Measurements from ENCODE around the gene MBD6. TPM values are rescaled to one million over a fixed set of nuclear protein-coding genes. Genes with fewer than 3 reads are reported as not detected.

The MBD6 gene
- total and polyA plus RNA-seq, 2 of the 4 experiments (the other 2 are of a cell fraction), result 0.90 to 9.3 TPM

DNA sequence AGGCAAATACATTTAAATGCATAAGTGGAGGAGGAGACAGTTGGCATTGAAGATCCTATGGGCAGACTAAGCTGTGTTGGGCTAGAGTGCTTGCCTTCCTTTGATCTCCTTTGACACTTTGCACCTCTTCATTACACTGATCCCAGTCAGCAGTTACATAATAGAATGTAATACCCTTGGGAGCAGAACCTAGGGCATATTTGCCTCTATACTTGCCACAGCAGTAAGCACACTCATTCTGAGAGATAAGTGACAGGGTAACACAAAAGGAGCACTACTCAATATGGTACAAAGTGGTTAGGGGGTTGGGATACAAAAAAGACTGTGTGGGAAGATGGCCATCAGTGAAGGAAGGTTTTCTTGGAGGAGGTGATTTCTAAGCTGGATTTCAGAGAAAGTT is 25.8 kb upstream of the MBD6 start:
- CTCF ChIA-PET, result no interaction called here
- POLR2A ChIA-PET (ENCODE audit: unreplicated experiment), result no interaction called here
- ATAC-seq (ENCODE audit: low read depth) (no peak), DNase-seq (no peak)
- H3K4me3 ChIP-seq (ENCODE audit: insufficient read depth, low read depth, low read length), result no peak overlapping the region
- no TSS peak for BruUV-seq (replicated peaks)
- H2BK120ac ChIP-seq (ENCODE audit: low read depth, low read length), result no peak overlapping the region
- peaks cover 43 to 47% of the 10 kb centered on the region in 2 experiments for H3K79me1 ChIP-seq (ENCODE audit: low read depth in 1 of 2, low read length in 2 of 2)
- no peak overlapping the region for H2BK15ac ChIP-seq (ENCODE audit: low read depth, low read length)
- no peak overlapping the region for H2AFZ ChIP-seq (replicated peaks; ENCODE audit: low read length, poor library complexity)
- peak overlapping the region in 1 of 2 experiments; percentile 55; a peak in 1 of 4 replicates for H4K8ac ChIP-seq (ENCODE audit: low read depth in 2 of 2, low read length in 2 of 2)
- H4K20me1 ChIP-seq (ENCODE audit: insufficient read depth, low read length), result peaks cover 28% of the 10 kb centered on the region; the same call in 1 of the 2 replicates
- no peak overlapping the region for H3K56ac ChIP-seq (ENCODE audit: extremely low read depth, insufficient read depth, low read length)
- H2BK20ac ChIP-seq (ENCODE audit: low read depth, low read length), result no peak overlapping the region
- no peak for TF ChIP-seq POLR2A (IDR thresholded peaks at IDR 0.05; ENCODE audit: low read depth, low read length)
- TF ChIP-seq RFX5 (IDR thresholded peaks at IDR 0.05; ENCODE audit: low read depth, low read length), result no peak
- TF ChIP-seq SMC3 (IDR thresholded peaks at IDR 0.05; ENCODE audit: low read depth, low read length), result no peak
- TF ChIP-seq, protein P1, sequence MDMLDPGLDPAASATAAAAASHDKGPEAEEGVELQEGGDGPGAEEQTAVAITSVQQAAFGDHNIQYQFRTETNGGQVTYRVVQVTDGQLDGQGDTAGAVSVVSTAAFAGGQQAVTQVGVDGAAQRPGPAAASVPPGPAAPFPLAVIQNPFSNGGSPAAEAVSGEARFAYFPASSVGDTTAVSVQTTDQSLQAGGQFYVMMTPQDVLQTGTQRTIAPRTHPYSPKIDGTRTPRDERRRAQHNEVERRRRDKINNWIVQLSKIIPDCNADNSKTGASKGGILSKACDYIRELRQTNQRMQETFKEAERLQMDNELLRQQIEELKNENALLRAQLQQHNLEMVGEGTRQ (IDR thresholded peaks at IDR 0.05; ENCODE audit: low read depth, low read length), result no peak
- no peak overlapping the region for H3K27ac ChIP-seq (ENCODE audit: insufficient read depth, low read length)
- no peak overlapping the region for H4K5ac ChIP-seq (ENCODE audit: low read depth, low read length)
- in situ Hi-C loops (cut with MboI; ENCODE audit: low sequenced_read_pairs) (no loop called here), dilution Hi-C loops (cut with HindIII; ENCODE audit: low sequenced_read_pairs, unreplicated experiment) (no loop called here), intact Hi-C loops (cut with micrococcal nuclease) (no loop called here)
- no peak overlapping the region for H2AK9ac ChIP-seq (replicated peaks; ENCODE audit: low read depth, low read length, poor library complexity)
- no peak overlapping the region for H3K4me2 ChIP-seq (ENCODE audit: low read depth, low read length)
- no peak overlapping the region for H3K14ac ChIP-seq (replicated peaks; ENCODE audit: low read depth, low read length)
- no peaks in the 10 kb centered on the region for H3K4me1 ChIP-seq (ENCODE audit: control insufficient read depth, insufficient read depth, low read length)
- no peaks in the 10 kb centered on the region for H3K9me3 ChIP-seq (ENCODE audit: control insufficient read depth, insufficient read depth, low read length)
- H3K4ac ChIP-seq (ENCODE audit: low read depth, low read length), result no peak overlapping the region
- peaks cover 45% of the 10 kb centered on the region for H3K36me3 ChIP-seq (ENCODE audit: control insufficient read depth, insufficient read depth, low read length)
- no peak overlapping the region for H2BK5ac ChIP-seq (ENCODE audit: low read depth, low read length, poor library complexity, severe bottlenecking)
- peaks cover 14% of the 10 kb centered on the region for H3K9me1 ChIP-seq (ENCODE audit: insufficient read depth, low read length)
- H3K27me3 ChIP-seq (ENCODE audit: control insufficient read depth, insufficient read depth, low read length), result no peaks in the 10 kb centered on the region
- no peak overlapping the region for H3K9ac ChIP-seq (ENCODE audit: low read depth, low read length)
- no peak overlapping the region for H2AK5ac ChIP-seq (ENCODE audit: low read depth, low read length)
- H3K18ac ChIP-seq (ENCODE audit: low read depth, low read length), result no peak overlapping the region
- H3K23ac ChIP-seq (ENCODE audit: low read depth, low read length), result no peak overlapping the region
- no peak overlapping the region for H4K91ac ChIP-seq (ENCODE audit: insufficient read depth, low read depth, low read length)
